Body of pancreas (tissue), 4 donors: Measurements from ENCODE around the gene DST. TPM values are rescaled to one million over a fixed set of nuclear protein-coding genes. Genes with fewer than 3 reads are reported as not detected.

ENCODE experiments used
- ATAC-seq: fragments of 150-250 bp; one replicate; pipeline ENCODE4 v1.9.1; 2016
- DNase-seq, 4 donors: peaks; one replicate each; pipeline ENCODE4 v3.0.0-alpha.2; 2019
- H3K27ac ChIP-seq, 4 donors: fragments of 200-600 bp; sonication (generic); 1 replicate in 3 of 4; 2 replicates in 1 of 4; pipeline versions ENCODE4 v1.5.1 to v1.6.1; 2016 to 2019; ENCODE audit warnings: mild to moderate bottlenecking in 1 of 4, mixed read lengths in 1 of 4, moderate library complexity in 1 of 4
- H3K27me3 ChIP-seq, 2 donors: fragments of 200-600 bp; sonication (generic); one replicate each; pipeline ENCODE4 v1.6.0; 2016; ENCODE audit warnings: mild to moderate bottlenecking in 1 of 2
- H3K36me3 ChIP-seq, 2 donors: fragments of 200-600 bp; sonication (generic); replicated peaks in 1 of 2; 2 replicates each; pipeline ENCODE4 v1.5.1; 2016; ENCODE audit warnings: low read depth in 2 of 2; ENCODE audit not compliant: insufficient read depth in 1 of 2
- H3K4me1 ChIP-seq: fragments of 200-600 bp; sonication (generic); one replicate; pipeline ENCODE4 v1.6.0; 2016
- H3K4me3 ChIP-seq, 2 donors: fragments of 200-600 bp; sonication (generic); 1 replicate in 1 of 2; 2 replicates in 1 of 2; pipeline ENCODE4 v1.5.1; 2016 to 2019
- H3K9me3 ChIP-seq, 3 donors: fragments of 200-600 bp; sonication (generic); 1 replicate in 2 of 3; 2 replicates in 1 of 3; pipeline ENCODE4 v1.5.1; 2016
- CTCF ChIP-seq, 7 experiments: fragments of 450-650 bp in 4 of 7; fragments of 200-600 bp in 3 of 7; sonication (generic) in 3 of 7; IDR thresholded peaks; one replicate each; pipeline ENCODE4 v1.5.1; 2016 to 2019; ENCODE audit warnings: antibody characterized with exemption in 7 of 7
- POLR2A ChIP-seq, 3 donors: fragments of 450-650 bp; IDR thresholded peaks; one replicate each; pipeline ENCODE4 v1.6.1; 2016; ENCODE audit warnings: antibody characterized with exemption in 3 of 3, mild to moderate bottlenecking in 2 of 3
- WGBS, 2 donors: methylation state at CpG; one replicate each; pipeline ENCODE4 v1.1.5; 2017; 5-methylcytosine and 5-hydroxymethylcytosine counted together
- intact Hi-C: fragments of 100-400 bp; cut with DNase I; formaldehyde crosslinking; loops from one replicate; pipeline ENCODE4 v1.15.1; 2023
- total RNA-seq, 2 donors: library from RNA; depleted of rRNA; stranded (reverse); fragments of >200 nt; gene quantifications; one replicate each; pipeline ENCODE4 v1.1.0, GENCODE V29; 2016

DST gene
- total RNA-seq, 2 donors from 2014 or later = 105 to 117 TPM

- Histone ChIP-seq H3K36me3 (no peaks in the 10 kb centered on the region), H3K4me1 (no peaks in the 10 kb centered on the region), H3K27me3 (no peaks in the 10 kb centered on the region), H3K9me3 (no peaks in the 10 kb centered on the region), H3K4me3 (no peak overlapping the region), H3K27ac (no peak overlapping the region)
- TF ChIP-seq POLR2A (IDR thresholded peaks at IDR 0.05) = no peak
- no peak for TF ChIP-seq CTCF (IDR thresholded peaks at IDR 0.05)
- 85 to 90% methylated on average over 6 of the region's 6 CpGs for WGBS, 2 donors
- ATAC-seq (no peak), DNase-seq (no peak)
- intact Hi-C loops = no loop called here
Measured at GRCh38 chr6:56625356-56625755, 17.3 kb downstream of the DST start.

GRCh38 chr6:56624728-56625069, 18.0 kb downstream of the DST start:
- WGBS, 2 donors = 42 to 48% methylated on average over 1 of the region's 1 CpG
- Histone ChIP-seq H3K4me3 (no peak overlapping the region), H3K4me1 (no peaks in the 10 kb centered on the region), H3K36me3 (no peaks in the 10 kb centered on the region), H3K27me3 (no peaks in the 10 kb centered on the region), H3K27ac (no peak overlapping the region), H3K9me3 (no peaks in the 10 kb centered on the region)
- ATAC-seq (no peak), DNase-seq (no peak)
- TF ChIP-seq POLR2A (IDR thresholded peaks at IDR 0.05) (no peak), CTCF (IDR thresholded peaks at IDR 0.05) (no peak)
- intact Hi-C loops = no loop called here

DNA sequence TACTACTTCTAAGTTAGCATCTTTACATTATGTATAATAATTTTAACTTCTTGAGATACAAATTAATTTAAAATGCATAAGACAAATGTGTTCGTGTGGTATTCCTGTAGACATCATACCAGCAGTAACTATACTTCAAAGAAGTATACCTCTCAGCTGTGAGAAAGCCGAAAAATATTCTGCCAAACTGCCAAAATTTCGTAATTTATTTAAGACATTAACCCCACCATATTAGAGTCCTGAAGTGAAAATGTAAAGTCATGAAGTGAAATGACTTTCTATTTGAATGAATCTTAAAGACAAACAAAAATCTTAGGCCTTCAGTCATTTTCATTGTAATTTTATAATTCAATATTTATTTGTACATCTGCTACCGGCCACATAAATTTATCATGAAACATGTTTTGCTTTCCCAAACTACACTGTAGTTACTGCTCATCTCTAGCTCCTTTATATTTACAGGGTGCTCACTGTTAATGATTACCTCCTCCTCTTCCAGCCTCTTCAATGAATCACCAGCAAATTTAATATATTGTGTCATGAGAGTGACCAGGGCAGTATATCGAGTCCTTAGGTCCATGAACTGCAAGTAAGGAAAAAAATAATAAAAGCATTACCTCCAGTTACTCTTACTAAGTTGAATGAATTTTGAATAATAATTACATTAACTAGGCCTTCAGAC, 18.5 kb downstream of the DST start:
- 60 to 64% methylated on average over 5 of the region's 5 CpGs for WGBS, 2 donors
- H3K4me1 ChIP-seq = no peaks in the 10 kb centered on the region
- intact Hi-C loops = no loop called here
- H3K9me3 ChIP-seq = no peaks in the 10 kb centered on the region
- H3K27me3 ChIP-seq = no peaks in the 10 kb centered on the region
- H3K36me3 ChIP-seq = no peaks in the 10 kb centered on the region
- no peak overlapping the region for H3K27ac ChIP-seq
- DNase-seq (no peak), ATAC-seq (no peak)
- no peak overlapping the region for H3K4me3 ChIP-seq
- TF ChIP-seq CTCF (IDR thresholded peaks at IDR 0.05) = no peak
- TF ChIP-seq POLR2A (IDR thresholded peaks at IDR 0.05) = no peak

DNA sequence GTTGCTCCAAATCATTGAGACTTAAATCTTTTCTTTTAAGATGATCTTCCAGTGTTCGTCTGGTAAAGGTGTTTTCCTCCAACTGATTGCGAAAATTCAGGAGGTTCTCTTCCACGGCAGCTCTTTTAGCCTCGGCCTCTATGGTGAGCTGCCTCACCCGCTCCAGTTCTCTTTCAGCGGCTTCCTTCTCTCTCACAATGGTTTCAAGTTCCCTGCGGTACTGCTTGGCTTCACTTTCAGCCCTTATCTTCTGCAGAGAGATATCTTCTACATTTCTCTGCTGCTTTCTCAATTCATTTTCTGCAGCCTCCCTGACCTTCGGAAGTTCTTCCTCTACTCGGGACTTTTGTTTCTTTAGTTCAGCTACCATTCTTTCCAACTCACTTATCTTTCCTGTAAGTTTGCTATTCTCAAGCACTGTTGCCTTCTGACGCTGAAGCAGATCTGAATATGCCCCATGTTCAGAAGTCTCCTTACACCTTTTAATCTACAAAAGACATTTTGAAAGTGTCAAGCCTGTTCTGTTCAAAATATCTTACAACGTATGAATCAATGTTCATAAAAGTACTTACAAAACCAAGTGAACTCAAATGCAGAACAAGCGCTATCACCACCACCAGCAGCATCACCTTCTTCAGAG, 22.3 kb downstream of the DST start:
- TF ChIP-seq POLR2A (IDR thresholded peaks at IDR 0.05) (no peak), CTCF (IDR thresholded peaks at IDR 0.05) (no peak)
- no peak overlapping the region for H3K4me3 ChIP-seq
- no peaks in the 10 kb centered on the region for H3K9me3 ChIP-seq
- DNase-seq (no peak), ATAC-seq (no peak)
- no peak overlapping the region for H3K27ac ChIP-seq
- no peaks in the 10 kb centered on the region for H3K27me3 ChIP-seq
- no peaks in the 10 kb centered on the region for H3K36me3 ChIP-seq
- no peaks in the 10 kb centered on the region for H3K4me1 ChIP-seq
- WGBS, 2 donors = 78% methylated on average over 12 of the region's 12 CpGs
- intact Hi-C loops = no loop called here

DNA sequence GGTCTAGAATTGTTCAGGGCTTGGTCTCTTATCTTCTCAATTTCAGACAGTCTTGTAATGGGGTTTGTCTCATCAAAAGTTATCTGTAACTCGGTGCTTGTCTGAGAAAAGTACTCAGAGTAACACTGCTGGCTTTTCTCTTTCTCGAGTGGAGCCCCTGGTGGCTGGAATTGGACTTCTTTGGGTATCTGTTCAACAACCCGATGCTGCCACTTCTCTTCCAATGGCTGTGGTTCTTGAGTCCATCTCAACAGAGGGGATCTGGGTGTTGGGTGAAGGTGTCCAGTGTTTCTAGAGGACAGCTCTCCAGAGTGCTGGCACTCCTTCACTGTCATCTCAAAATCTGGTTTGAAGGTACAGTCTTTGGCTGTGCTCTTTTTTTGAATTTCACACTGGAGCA, 24.6 kb downstream of the DST start:
- 56 to 71% methylated on average over 3 of the region's 3 CpGs for WGBS, 2 donors
- TF ChIP-seq CTCF (IDR thresholded peaks at IDR 0.05) = no peak
- no peak for TF ChIP-seq POLR2A (IDR thresholded peaks at IDR 0.05)
- Histone ChIP-seq H3K27ac (no peak overlapping the region), H3K9me3 (no peaks in the 10 kb centered on the region), H3K4me3 (no peak overlapping the region), H3K36me3 (no peaks in the 10 kb centered on the region), H3K4me1 (no peaks in the 10 kb centered on the region), H3K27me3 (no peaks in the 10 kb centered on the region)
- intact Hi-C loops = no loop called here
- DNase-seq = no peak
- ATAC-seq = no peak
